Melanocyte of skin (primary cell): ENCODE results near the gene SLC25A33. TPM values are rescaled to one million over a fixed set of nuclear protein-coding genes. Genes with fewer than 3 reads are reported as not detected.

Source experiments
- total RNA-seq, 2 donors: library from RNA; depleted of rRNA; stranded (reverse); fragments of >200 nt; gene quantifications; 2 replicates each; pipeline ENCODE4 v1.2.3, GENCODE V29; 2012

Gene SLC25A33
- 10 to 100 TPM in 1 of 2 donors, 1 to 10 TPM in 1; 9.3 to 13.3 TPM for total RNA-seq

GRCh38 chr1:9539165-9539828 is at the start of gene SLC25A33:
Gene SLC25A33 (plus strand): TSS chr1:9539465. CDS start chr1:9539692, 227 bp downstream.

DNA sequence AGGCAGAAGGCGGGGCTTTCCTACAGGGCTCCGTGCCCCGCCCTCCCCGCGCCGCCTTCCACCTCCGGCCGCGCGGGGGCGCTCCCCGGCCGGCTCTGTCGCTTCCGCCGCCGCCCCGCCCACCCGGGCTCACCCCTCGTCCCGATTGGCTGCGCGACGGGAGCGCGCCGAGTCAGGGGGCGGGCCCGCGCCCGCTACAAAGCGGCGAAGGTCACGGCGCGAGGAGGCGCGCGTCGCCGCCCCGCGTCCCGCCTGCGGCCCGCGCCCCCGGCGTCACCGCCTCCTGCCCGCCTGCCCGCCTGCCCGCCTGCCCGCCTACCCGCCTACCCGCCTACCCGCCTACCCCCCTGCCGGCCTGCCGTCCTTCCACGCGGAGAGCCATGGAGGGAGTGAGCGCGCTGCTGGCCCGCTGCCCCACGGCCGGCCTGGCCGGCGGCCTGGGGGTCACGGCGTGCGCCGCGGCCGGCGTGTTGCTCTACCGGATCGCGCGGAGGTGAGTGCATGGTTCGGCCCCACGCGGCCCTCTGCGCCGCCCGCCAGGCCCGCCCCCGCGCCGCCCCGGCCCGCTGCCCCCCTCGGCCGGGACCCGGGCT is 49.4 kb downstream of the SLC25A33 start, which contains the start of gene TMEM201:
Gene TMEM201, plus strand, starts transcription at position 361 of the 593 bp plus-strand sequence. Its CDS starts 20 bp downstream, at position 381.

Other genes with a start within 250 kb of the SLC25A33 start
- gene SPSB1, start 246.6 kb upstream of the SLC25A33 start, total RNA-seq, result 10 to 100 TPM; 29.6 to 38.6 TPM
- 10 to 100 TPM; 23.1 to 40.0 TPM for gene TMEM201, start 49.4 kb downstream of the SLC25A33 start, total RNA-seq
- 10 to 100 TPM; 60.9 to 83.6 TPM for gene PIK3CD, start 112.3 kb downstream of the SLC25A33 start, total RNA-seq